HepG2 (cell line): Measurements from ENCODE around the gene GNB4. TPM values are rescaled to one million over a fixed set of nuclear protein-coding genes. Genes with fewer than 3 reads are reported as not detected.

ENCODE experiments used
- ATRX ChIP-seq: sonication (generic); formaldehyde crosslinking; IDR thresholded peaks from 2 replicates; pipeline ENCODE4 v1.4.0; 2020; ENCODE audit warnings: missing genetic modification reagents, borderline replicate concordance
- FLYWCH1 ChIP-seq: sonication (generic); formaldehyde crosslinking; IDR thresholded peaks from 2 replicates; pipeline ENCODE4 v1.8.1; 2023; ENCODE audit warnings: mild to moderate bottlenecking, missing genetic modification reagents
- KDM5B ChIP-seq: sonication (generic); formaldehyde crosslinking; IDR thresholded peaks from 2 replicates; pipeline ENCODE4 v1.4.0; 2020; ENCODE audit warnings: missing genetic modification reagents, mild to moderate bottlenecking, borderline replicate concordance
- KLF12 ChIP-seq: sonication (generic); formaldehyde crosslinking; IDR thresholded peaks from 2 replicates; pipeline ENCODE4 v1.4.0; 2020; ENCODE audit warnings: missing genetic modification reagents, borderline replicate concordance
- NFATC3 ChIP-seq: sonication (generic); formaldehyde crosslinking; IDR thresholded peaks from 2 replicates; pipeline ENCODE4 v1.5.1; 2020; ENCODE audit warnings: mild to moderate bottlenecking, missing genetic modification reagents
- NFE2 ChIP-seq: sonication (generic); formaldehyde crosslinking; IDR thresholded peaks from 2 replicates; pipeline ENCODE4 v1.4.0; 2020; ENCODE audit warnings: missing genetic modification reagents
- SNRNP70 ChIP-seq: fragments of 200-400 bp; formaldehyde crosslinking; IDR thresholded peaks from 2 replicates; pipeline ENCODE4 v1.6.1; 2017; ENCODE audit warnings: mild to moderate bottlenecking, low read depth, low read length, moderate library complexity
- SRSF1 ChIP-seq: fragments of 200-400 bp; formaldehyde crosslinking; optimal IDR thresholded peaks from 2 replicates; pipeline ENCODE3; 2017; ENCODE audit warnings: mild to moderate bottlenecking, low read depth, low read length, moderate library complexity
- YY1 ChIP-seq: IDR thresholded peaks from 2 replicates; pipeline ENCODE4 v1.6.1; 2011; ENCODE audit warnings: low read length, low read depth, moderate library complexity, mild to moderate bottlenecking; ENCODE audit not compliant: insufficient read depth, insufficient replicate concordance
- ZNF10 ChIP-seq: sonication (generic); formaldehyde crosslinking; IDR thresholded peaks from 2 replicates; pipeline ENCODE4 v1.4.0; 2020; ENCODE audit warnings: mild to moderate bottlenecking, low read depth, missing genetic modification reagents, borderline replicate concordance
- ZNF296 ChIP-seq: sonication (generic); formaldehyde crosslinking; conservative IDR thresholded peaks from 2 replicates; pipeline ENCODE4 v1.5.0; 2020; ENCODE audit warnings: mild to moderate bottlenecking, missing genetic modification reagents
- ZNF577 ChIP-seq: sonication (generic); formaldehyde crosslinking; IDR thresholded peaks from 2 replicates; pipeline ENCODE4 v1.4.0; 2020; ENCODE audit warnings: mild to moderate bottlenecking, low read depth, missing genetic modification reagents, borderline replicate concordance
- ZNF629 ChIP-seq: sonication (generic); formaldehyde crosslinking; conservative IDR thresholded peaks from 2 replicates; pipeline ENCODE4 v1.5.0; 2020; ENCODE audit warnings: missing genetic modification reagents
- ZSCAN25 ChIP-seq: sonication (generic); formaldehyde crosslinking; IDR thresholded peaks from 2 replicates; pipeline ENCODE4 v1.8.0; 2022; ENCODE audit warnings: mild to moderate bottlenecking, missing genetic modification reagents
- polyA plus RNA-seq, 8 experiments: library from polyadenylated mRNA; depleted of rRNA in 3 of 8; stranded (reverse) in 7 of 8; unstranded in 1 of 8; fragments of >200 nt; fragmentation: Illumina TruSeq in 4 of 8; extraction: Trizol in 4 of 8; gene quantifications; 2 replicates each; pipeline versions ENCODE4 v1.2.1 to v1.2.3, GENCODE V29; 2011 to 2016; ENCODE audit warnings: low read depth in 4 of 8, missing spikeins in 1 of 8, mixed read lengths in 1 of 8; ENCODE audit not compliant: insufficient read depth in 1 of 8
- total RNA-seq, 5 experiments: library from RNA; depleted of rRNA; stranded (reverse); fragments of >200 nt; fragmentation: Illumina TruSeq; extraction: Trizol; gene quantifications; 2 replicates each; pipeline ENCODE4 v1.2.3, GENCODE V29; 2016; ENCODE audit warnings: low read depth in 1 of 5
- TF ChIP-seq, protein P1 (sequence below): sonication (generic); formaldehyde crosslinking; IDR thresholded peaks from 2 replicates; pipeline ENCODE4 v1.4.0; 2020; ENCODE audit warnings: missing genetic modification reagents, borderline replicate concordance
- TF ChIP-seq, protein P2 (sequence below): sonication (generic); formaldehyde crosslinking; IDR thresholded peaks from 2 replicates; pipeline ENCODE4 v1.9.0; 2021; ENCODE audit warnings: mild to moderate bottlenecking, missing genetic modification reagents

The GNB4 gene
- total and polyA plus RNA-seq, 2 of the 13 experiments (the other 11 are each of a cell fraction or from before 2014, with no cell fraction given), result 0.07 to 0.13 TPM

DNA sequence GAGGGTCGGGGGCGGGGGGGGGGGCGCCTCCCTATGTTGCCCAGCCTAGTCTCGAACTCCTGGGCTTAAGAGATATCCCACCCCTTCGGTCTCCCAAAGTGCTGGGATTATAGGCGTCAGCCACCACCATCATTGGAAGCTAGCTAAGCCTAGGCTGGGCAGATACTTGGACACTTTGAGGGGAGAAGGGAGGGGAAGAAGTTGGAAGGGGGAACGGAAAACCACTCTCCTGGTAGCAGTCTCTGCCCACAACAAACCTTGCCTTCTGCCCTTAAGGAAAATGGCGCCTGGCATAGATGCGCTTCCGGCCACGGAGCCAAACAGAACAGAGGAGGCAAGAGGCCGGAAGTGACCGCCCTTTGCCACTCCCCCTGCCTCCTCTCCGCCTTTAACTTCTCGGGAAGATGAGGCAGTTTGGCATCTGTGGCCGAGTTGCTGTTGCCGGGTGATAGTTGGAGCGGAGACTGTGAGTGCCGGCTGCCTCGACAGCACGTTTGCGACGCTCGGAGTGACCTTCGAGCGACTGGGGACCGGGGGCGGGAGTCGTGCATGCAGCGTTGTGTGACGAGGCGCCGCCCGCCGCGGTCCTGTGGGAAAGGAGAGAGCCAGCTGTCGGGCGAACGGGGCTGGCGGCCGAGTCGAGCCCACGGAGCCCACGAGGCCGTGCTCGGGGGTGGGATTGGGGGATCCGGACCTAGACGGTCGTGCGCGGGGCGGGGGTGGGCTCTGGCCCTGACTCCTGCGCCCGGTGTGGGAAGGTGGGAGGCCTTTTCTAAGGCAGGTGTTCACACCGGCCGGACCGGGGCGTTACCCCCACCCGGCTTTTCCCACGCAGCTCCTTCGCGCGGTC lies 103.7 kb downstream of the GNB4 start, which contains the start of gene MFN1 (continued):
- TF ChIP-seq SNRNP70 (no peak), ATRX (no peak), SRSF1 (no peak), ZNF296 (CRISPR knock-in tag) (no peak), KDM5B (CRISPR knock-in tag) (peak; percentile 76; the same call in 1 of the 2 replicates), ZNF629 (CRISPR knock-in tag) (no peak), NFE2 (CRISPR knock-in tag) (no peak), ZNF10 (CRISPR knock-in tag) (no peak), FLYWCH1 (no peak), YY1 (peak; percentile 99), ZNF577 (CRISPR knock-in tag) (no peak), KLF12 (no peak), ZSCAN25 (CRISPR knock-in tag) (0 out of 2 replicates have a peak, but pooled peaks have one; percentile 53), NFATC3 (CRISPR knock-in tag) (no peak)
- TF ChIP-seq, protein P1, sequence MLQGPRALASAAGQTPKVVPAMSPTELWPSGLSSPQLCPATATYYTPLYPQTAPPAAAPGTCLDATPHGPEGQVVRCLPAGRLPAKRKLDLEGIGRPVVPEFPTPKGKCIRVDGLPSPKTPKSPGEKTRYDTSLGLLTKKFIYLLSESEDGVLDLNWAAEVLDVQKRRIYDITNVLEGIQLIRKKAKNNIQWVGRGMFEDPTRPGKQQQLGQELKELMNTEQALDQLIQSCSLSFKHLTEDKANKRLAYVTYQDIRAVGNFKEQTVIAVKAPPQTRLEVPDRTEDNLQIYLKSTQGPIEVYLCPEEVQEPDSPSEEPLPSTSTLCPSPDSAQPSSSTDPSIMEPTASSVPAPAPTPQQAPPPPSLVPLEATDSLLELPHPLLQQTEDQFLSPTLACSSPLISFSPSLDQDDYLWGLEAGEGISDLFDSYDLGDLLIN (CRISPR knock-in tag), result no peak
- TF ChIP-seq, protein P2, sequence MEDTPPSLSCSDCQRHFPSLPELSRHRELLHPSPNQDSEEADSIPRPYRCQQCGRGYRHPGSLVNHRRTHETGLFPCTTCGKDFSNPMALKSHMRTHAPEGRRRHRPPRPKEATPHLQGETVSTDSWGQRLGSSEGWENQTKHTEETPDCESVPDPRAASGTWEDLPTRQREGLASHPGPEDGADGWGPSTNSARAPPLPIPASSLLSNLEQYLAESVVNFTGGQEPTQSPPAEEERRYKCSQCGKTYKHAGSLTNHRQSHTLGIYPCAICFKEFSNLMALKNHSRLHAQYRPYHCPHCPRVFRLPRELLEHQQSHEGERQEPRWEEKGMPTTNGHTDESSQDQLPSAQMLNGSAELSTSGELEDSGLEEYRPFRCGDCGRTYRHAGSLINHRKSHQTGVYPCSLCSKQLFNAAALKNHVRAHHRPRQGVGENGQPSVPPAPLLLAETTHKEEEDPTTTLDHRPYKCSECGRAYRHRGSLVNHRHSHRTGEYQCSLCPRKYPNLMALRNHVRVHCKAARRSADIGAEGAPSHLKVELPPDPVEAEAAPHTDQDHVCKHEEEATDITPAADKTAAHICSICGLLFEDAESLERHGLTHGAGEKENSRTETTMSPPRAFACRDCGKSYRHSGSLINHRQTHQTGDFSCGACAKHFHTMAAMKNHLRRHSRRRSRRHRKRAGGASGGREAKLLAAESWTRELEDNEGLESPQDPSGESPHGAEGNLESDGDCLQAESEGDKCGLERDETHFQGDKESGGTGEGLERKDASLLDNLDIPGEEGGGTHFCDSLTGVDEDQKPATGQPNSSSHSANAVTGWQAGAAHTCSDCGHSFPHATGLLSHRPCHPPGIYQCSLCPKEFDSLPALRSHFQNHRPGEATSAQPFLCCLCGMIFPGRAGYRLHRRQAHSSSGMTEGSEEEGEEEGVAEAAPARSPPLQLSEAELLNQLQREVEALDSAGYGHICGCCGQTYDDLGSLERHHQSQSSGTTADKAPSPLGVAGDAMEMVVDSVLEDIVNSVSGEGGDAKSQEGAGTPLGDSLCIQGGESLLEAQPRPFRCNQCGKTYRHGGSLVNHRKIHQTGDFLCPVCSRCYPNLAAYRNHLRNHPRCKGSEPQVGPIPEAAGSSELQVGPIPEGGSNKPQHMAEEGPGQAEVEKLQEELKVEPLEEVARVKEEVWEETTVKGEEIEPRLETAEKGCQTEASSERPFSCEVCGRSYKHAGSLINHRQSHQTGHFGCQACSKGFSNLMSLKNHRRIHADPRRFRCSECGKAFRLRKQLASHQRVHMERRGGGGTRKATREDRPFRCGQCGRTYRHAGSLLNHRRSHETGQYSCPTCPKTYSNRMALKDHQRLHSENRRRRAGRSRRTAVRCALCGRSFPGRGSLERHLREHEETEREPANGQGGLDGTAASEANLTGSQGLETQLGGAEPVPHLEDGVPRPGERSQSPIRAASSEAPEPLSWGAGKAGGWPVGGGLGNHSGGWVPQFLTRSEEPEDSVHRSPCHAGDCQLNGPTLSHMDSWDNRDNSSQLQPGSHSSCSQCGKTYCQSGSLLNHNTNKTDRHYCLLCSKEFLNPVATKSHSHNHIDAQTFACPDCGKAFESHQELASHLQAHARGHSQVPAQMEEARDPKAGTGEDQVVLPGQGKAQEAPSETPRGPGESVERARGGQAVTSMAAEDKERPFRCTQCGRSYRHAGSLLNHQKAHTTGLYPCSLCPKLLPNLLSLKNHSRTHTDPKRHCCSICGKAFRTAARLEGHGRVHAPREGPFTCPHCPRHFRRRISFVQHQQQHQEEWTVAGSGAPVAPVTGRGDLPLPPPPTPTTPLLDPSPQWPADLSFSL (CRISPR knock-in tag), result no peak
